Esophagus squamous epithelium (tissue), 4 donors: ENCODE results near the gene PPRC1.

Experiments used
- CTCF ChIP-seq, 6 experiments: fragments of 450-650 bp in 4 of 6; fragments of 200-600 bp in 2 of 6; sonication (generic) in 2 of 6; IDR thresholded peaks; one replicate each; pipeline ENCODE4 v1.5.1; 2016 to 2019; ENCODE audit warnings: antibody characterized with exemption in 6 of 6, mild to moderate bottlenecking in 4 of 6, moderate library complexity in 4 of 6
- POLR2A ChIP-seq, 4 donors: fragments of 450-650 bp; IDR thresholded peaks; one replicate each; pipeline ENCODE4 v1.6.1; 2017; ENCODE audit warnings: antibody characterized with exemption in 4 of 4, mild to moderate bottlenecking in 4 of 4, moderate library complexity in 3 of 4

- TF ChIP-seq POLR2A (IDR thresholded peaks at IDR 0.05) (no peak), CTCF (IDR thresholded peaks at IDR 0.05) (no peak)
Measured at GRCh38 chr10:102090772-102091171, 42.1 kb upstream of the PPRC1 start.
